Heart left ventricle (tissue), 13 donors: ENCODE results near the gene CSNK1G1.

Experiments
- CTCF ChIP-seq, 12 donors: fragments of 200-600 bp; sonication (generic) in 4 of 12; IDR thresholded peaks; one replicate each; pipeline versions ENCODE4 v1.5.0 to v1.8.0; 2018 to 2022; ENCODE audit warnings: antibody characterized with exemption in 12 of 12, mild to moderate bottlenecking in 5 of 12
- POLR2A ChIP-seq, 2 donors: fragments of 450-650 bp; IDR thresholded peaks; one replicate each; pipeline ENCODE4 v1.6.1; 2017; ENCODE audit warnings: antibody characterized with exemption in 2 of 2, mild to moderate bottlenecking in 2 of 2, moderate library complexity in 2 of 2
- donor health status: ischemic (EF 13 %, LVEDD 7.1; RV severe dilation, severe dysfunction).
- donor health status: DM: no; HTN: yes; CAD: no.
- donor health status: DM: no; HTN: no; CAD: no.
- donor health status: ischemic (EF 25% LVEDD 6.9; RV normal size, moderate dysfunction).
- donor health status: ischemic (EF 25% LVEDD 5.7; RV mildly dilated, moderate dysfunction).
- donor health status: ischemic (EF 35%, LVEDD 5.7; RV mildly dilated, moderate dysfunction).
- donor health status: nonischemic (EF 11% LVEDD 7.7; RV severe dilation, severe dysfunction).
- donor health status: DM: yes; HTN: yes; CAD: no.
- donor health status: PGD.
- donor health status: ischemic (EF 29% LVEDD 5.4; RV normal size, mild dysfunction).
- donor health status: nonischemic (EF 23%, LVEDD 6.1; RV moderate dilation, normal function).

- TF ChIP-seq CTCF (IDR thresholded peaks at IDR 0.05) (no peak), POLR2A (IDR thresholded peaks at IDR 0.05) (no peak)
Observed at GRCh38 chr15:64216196-64216595, 139.8 kb downstream of the CSNK1G1 start.
